Large intestine (tissue), 3 donors: ENCODE results near the gene OLFM2. TPM values are rescaled to one million over a fixed set of nuclear protein-coding genes. Genes with fewer than 3 reads are reported as not detected.

ENCODE experiments used
- DNase-seq, 2 donors: peaks; one replicate each; pipeline versions ENCODE4 v3.0.0 to v3.0.0-alpha.2; 2013
- H3K27ac ChIP-seq: one replicate; pipeline ENCODE4 v1.5.1; 2013; ENCODE audit warnings: low read length
- H3K27me3 ChIP-seq: 2 replicates; pipeline ENCODE4 v1.6.1; 2013; ENCODE audit warnings: low read length; ENCODE audit not compliant: control insufficient read depth, insufficient read depth
- H3K36me3 ChIP-seq: 2 replicates; pipeline ENCODE4 v1.6.1; 2013; ENCODE audit warnings: low read length; ENCODE audit not compliant: control insufficient read depth, insufficient read depth
- H3K4me1 ChIP-seq: one replicate; pipeline ENCODE4 v1.6.1; 2013; ENCODE audit warnings: low read length; ENCODE audit not compliant: control insufficient read depth, insufficient read depth
- H3K4me3 ChIP-seq: one replicate; pipeline ENCODE4 v1.5.1; 2013; ENCODE audit warnings: low read length
- H3K9me3 ChIP-seq: one replicate; pipeline ENCODE4 v1.6.1; 2013; ENCODE audit warnings: mild to moderate bottlenecking, low read depth, low read length, moderate library complexity; ENCODE audit not compliant: control insufficient read depth
- WGBS: methylation state at CpG from one replicate; pipeline ENCODE4 v1.1.5; 2013; ENCODE audit warnings: low lambda C conversion rate; ENCODE audit not compliant: insufficient coverage; 5-methylcytosine and 5-hydroxymethylcytosine counted together
- polyA plus RNA-seq: library from polyadenylated mRNA; unstranded; fragments of 120-200 nt; gene quantifications from one replicate; pipeline ENCODE4 v1.2.1, GENCODE V29; 2013

OLFM2 gene
- polyA plus RNA-seq, 1 donor: 15.9 TPM

DNA sequence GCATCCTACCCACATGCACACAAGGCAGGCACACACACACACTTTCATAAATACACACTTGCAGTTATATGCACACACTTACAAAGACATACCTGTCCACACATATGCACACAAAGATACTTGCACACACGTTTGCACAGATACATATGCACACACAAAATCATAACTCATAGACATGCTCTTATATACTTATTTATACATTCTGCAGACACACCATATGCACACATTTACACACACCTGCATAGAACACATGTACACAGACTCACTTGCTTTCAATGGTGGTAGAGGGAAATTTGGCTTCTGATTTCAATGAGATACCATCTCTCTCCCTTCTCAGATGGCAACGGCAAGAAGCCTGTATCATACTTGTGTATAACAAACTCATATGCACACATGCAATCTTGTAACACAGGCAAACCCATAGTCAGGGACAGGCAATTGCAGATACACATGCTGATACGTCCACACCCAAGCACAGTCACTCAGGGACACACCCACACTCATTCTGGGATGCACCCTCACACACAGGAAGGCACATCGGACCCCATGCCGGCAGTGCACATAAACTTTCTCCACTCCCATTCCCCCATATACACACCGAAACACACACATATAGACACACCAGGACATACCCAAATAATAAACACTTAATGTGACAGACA is 24.7 kb downstream of the OLFM2 start:
- no peak for DNase-seq
- peaks cover 3% of the 10 kb centered on the region for H3K4me1 ChIP-seq
- no peak overlapping the region for H3K4me3 ChIP-seq
- no peak overlapping the region for H3K27ac ChIP-seq
- WGBS: no CpG with 5 or more reads among the region's 6 CpGs
- H3K27me3 ChIP-seq: peaks cover 38% of the 10 kb centered on the region
- no peaks in the 10 kb centered on the region for H3K9me3 ChIP-seq
- H3K36me3 ChIP-seq: no peaks in the 10 kb centered on the region

DNA sequence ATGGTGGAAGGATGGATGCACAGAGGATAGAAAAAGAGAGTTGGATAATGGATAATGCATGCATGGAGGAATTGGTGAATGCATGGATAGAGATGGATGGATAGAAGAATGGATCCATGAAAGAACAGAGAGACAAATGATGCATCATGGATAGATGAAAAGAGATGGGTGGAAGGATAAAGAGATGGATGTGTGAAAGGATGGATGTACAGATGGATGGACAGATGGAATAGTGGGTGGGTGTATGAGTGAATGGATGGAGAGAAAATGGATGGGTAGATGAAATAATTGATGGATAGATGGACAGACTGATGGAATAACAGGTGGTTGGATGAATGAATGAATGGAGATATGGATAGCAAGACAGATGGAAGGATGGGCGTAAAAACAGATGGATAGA is 25.7 kb downstream of the OLFM2 start:
- H3K9me3 ChIP-seq: no peaks in the 10 kb centered on the region
- WGBS: 100% methylated on average over 1 of the region's 1 CpG
- no peak overlapping the region for H3K4me3 ChIP-seq
- H3K27me3 ChIP-seq: peaks cover 36% of the 10 kb centered on the region
- peaks cover 3% of the 10 kb centered on the region for H3K4me1 ChIP-seq
- no peak for DNase-seq
- no peak overlapping the region for H3K27ac ChIP-seq
- H3K36me3 ChIP-seq: no peaks in the 10 kb centered on the region

DNA sequence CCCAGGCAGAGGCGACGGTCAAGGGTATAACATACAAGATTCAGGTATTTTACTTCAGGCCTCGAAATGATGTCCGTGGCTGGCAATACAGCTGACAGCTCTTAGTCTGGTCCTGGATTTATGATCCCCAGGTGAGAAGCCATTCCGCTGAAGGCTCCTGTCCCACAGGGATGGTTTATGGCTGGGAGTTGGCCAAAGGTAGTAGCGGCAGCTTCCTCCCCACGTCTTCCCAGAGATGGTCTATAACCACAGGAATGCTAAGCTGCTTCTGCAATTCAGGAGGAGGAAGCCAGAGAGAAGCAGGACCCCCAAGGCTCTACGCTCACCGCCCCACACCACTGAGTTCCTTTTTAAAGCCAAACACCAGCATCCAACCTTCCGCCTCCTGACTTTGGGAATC is 27.1 kb downstream of the OLFM2 start:
- DNase-seq: no peak
- Histone ChIP-seq H3K36me3 (no peaks in the 10 kb centered on the region), H3K4me3 (no peak overlapping the region), H3K4me1 (peaks cover 1% of the 10 kb centered on the region), H3K27ac (no peak overlapping the region), H3K9me3 (no peaks in the 10 kb centered on the region), H3K27me3 (peaks cover 28% of the 10 kb centered on the region)
- 100% methylated on average over 1 of the region's 10 CpGs for WGBS

DNA sequence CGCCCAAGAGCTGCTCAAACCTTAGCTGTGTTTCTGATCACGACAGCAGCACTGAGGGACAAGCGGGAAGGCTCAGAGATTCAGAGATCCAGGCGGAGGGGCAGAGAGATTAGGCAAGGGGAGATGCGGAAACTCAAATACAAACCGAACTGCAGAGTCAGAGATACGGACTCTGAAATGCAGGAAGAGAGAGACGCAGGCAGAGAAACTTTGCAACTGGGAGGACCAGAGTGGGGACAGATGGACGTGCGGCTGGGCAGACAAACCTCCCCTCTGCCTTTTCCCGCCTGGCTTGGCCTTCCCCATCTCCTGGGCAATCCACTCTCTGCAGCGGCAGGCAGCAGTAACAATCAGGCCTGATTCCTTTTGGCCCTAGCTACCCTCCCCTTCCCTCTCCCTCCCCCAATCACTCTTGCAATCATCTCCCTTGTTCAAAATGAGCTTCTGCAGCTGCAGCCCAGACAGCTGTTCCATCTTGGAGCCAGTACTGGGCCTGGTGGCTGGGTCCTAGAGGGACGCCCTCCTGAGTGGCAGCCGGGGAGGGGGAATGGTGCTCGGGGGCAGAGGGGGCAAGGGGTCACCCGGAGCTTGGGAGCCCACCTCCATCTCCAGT is 29.7 kb downstream of the OLFM2 start:
- Histone ChIP-seq H3K4me3 (no peak overlapping the region), H3K27ac (no peak overlapping the region), H3K27me3 (peaks cover 6% of the 10 kb centered on the region), H3K4me1 (no peaks in the 10 kb centered on the region), H3K36me3 (no peaks in the 10 kb centered on the region), H3K9me3 (no peaks in the 10 kb centered on the region)
- no peak for DNase-seq
- WGBS: no CpG with 5 or more reads among the region's 16 CpGs

DNA sequence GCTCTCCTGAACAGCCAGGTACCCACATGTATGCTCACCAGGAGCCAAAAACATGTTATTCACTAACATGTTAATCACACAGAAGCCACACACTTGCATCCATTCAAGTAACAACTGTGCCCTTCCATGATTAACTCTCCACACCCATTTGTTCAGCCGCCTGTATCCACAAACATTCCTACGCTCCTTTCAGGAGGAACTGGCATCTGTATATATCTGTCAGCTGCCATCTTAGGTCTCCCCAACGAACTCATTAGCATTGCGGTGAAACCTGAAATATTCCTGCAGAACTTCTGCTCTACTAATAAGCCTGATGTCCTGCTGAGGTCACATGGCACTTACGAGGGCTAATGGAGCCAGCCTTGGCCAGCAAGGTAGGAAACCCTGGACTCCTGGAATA is 33.0 kb downstream of the OLFM2 start:
- Histone ChIP-seq H3K4me1 (no peaks in the 10 kb centered on the region), H3K27ac (no peak overlapping the region), H3K27me3 (peaks cover 7% of the 10 kb centered on the region), H3K4me3 (no peak overlapping the region), H3K36me3 (no peaks in the 10 kb centered on the region), H3K9me3 (no peaks in the 10 kb centered on the region)
- WGBS: no CpG with 5 or more reads among the region's 5 CpGs
- DNase-seq: no peak

DNA sequence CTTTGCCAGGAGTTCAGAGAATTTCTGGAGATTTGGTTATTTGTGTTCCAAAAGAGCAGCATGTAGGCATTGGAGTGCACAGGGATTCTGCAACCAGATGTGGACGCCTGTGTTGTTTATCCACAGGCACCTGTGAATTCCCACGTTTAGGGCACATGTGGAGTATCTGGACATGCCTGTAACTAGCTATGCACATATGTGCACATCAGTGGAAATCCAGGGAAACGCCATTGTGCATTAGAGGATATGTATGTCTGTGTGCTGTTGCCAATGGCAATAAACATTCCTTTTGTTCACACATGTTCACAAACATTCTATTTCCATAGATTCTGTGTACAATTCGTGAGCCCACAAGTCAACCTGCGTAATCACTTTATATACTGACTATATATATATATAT is 34.7 kb downstream of the OLFM2 start:
- peaks cover 7% of the 10 kb centered on the region for H3K27me3 ChIP-seq
- no CpG with 5 or more reads among the region's 5 CpGs for WGBS

DNA sequence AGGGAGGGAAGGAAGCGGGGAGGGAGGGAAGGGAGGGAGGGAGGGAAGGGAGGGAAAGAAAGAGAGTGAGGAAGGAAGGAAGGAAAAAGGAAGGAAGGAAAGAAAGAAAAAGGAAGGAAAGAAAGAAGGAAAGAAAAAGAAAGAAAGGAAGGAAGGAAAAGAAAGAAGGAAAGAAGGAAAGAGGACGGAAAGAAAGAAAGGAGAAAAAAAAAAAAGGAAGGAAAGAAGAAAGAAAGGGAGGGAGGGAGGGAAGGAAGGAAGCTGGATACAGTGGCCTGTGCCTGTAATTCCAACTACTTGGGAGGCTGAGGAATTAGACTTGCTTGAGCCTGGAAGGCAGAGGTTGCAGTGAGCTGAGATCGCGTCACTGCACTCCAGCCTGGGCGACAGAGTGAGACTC is 35.3 kb downstream of the OLFM2 start:
- no peaks in the 10 kb centered on the region for H3K36me3 ChIP-seq
- H3K4me3 ChIP-seq: no peak overlapping the region
- no peak for DNase-seq
- no peaks in the 10 kb centered on the region for H3K9me3 ChIP-seq
- no peak overlapping the region for H3K27ac ChIP-seq
- H3K27me3 ChIP-seq: peaks cover 7% of the 10 kb centered on the region
- H3K4me1 ChIP-seq: no peaks in the 10 kb centered on the region
- WGBS: 90% methylated on average over 1 of the region's 5 CpGs

More for the DNA sequence above, 34.7 kb downstream of the OLFM2 start:
- no peaks in the 10 kb centered on the region for H3K36me3 ChIP-seq
- H3K27ac ChIP-seq: no peak overlapping the region
- no peak for DNase-seq
- no peak overlapping the region for H3K4me3 ChIP-seq
- no peaks in the 10 kb centered on the region for H3K4me1 ChIP-seq
- no peaks in the 10 kb centered on the region for H3K9me3 ChIP-seq

DNA sequence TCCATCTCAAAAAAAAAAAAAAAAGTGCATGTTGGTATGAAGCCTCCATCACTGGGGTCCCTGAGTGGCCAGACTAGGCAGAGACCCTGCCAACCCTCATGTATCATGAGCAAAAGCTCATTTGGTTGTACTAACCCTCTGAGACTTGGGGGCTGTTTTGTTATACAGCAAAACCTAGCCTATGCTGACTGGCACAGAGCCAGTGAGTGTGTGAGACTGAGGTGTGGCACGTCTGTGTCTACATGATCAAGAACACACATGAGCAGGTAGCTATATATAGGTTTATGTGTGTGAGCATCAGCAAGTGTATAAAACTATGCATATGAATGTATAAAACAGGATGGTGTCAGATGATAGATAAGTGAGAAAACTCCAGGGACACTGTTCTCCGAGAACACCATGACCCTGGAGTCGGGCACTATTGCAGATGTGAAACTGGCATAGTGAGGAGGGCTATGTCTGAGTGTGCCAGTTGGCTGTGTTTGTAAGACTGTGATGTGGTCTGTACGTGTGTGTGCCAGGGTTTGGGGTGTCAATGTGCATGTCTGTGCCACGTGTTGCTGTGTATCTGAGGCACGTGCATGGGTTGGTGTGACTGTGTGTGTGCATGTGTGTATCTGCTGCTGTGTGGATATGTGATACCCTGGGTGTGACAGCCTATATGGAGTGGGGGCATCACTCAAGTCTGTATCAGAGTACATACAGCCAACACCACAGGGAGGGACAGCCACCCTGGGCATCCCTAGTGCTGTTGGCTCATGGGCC is 44.5 kb downstream of the OLFM2 start:
- no peaks in the 10 kb centered on the region for H3K27me3 ChIP-seq
- DNase-seq: no peak
- no peaks in the 10 kb centered on the region for H3K36me3 ChIP-seq
- WGBS: no CpG with 5 or more reads among the region's 6 CpGs
- H3K27ac ChIP-seq: no peak overlapping the region
- H3K9me3 ChIP-seq: no peaks in the 10 kb centered on the region
- H3K4me1 ChIP-seq: no peaks in the 10 kb centered on the region
- H3K4me3 ChIP-seq: no peak overlapping the region

DNA sequence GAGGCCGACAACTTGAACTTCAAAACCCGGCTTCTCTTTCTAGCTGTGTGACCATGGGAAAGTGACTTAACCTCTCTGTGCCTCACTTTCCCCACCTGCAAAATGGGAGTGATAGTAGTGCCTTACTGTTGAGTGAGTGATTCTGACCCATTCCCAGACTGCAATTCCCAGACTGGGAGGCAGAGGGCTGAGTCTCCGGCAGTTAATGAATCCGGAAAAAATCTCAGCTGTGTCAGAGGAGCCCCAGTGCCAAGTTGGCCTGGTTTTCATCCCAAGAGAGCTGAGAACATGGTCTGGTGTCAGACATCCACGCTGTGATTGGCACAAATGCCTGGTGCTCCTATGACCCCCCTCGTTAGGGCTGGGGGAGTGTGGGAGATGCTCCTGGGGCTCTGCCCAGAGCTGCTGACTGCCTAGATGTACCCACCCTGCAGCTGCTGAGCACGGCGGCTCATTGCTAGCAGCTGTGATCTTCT is 51.2 kb downstream of the OLFM2 start:
- Histone ChIP-seq H3K4me3 (no peak overlapping the region), H3K27ac (no peak overlapping the region), H3K36me3 (no peaks in the 10 kb centered on the region), H3K27me3 (no peaks in the 10 kb centered on the region), H3K9me3 (no peaks in the 10 kb centered on the region), H3K4me1 (no peaks in the 10 kb centered on the region)
- DNase-seq: peak; percentile 26 to 27
- WGBS: no CpG with 5 or more reads among the region's 8 CpGs

DNA sequence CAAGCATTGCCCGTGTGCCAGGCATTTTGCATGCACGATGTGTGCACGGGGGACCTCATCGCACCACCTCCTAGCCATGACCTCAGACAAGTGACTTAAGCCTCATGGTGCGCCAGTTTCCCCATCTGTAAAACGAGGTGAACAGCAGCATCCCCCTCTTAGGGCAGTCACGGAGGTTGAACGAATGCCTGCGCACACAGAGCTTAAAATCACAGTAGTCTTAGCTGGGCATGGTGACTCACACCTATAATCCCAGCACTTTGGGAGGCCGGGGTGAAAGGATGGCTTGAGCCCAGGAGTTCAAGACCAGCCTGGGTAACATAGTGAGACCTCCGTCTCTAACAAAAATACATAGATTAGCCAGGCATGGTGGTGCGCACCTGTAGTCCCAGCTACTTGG is 52.6 kb downstream of the OLFM2 start:
- no peak overlapping the region for H3K4me3 ChIP-seq
- DNase-seq: no peak
- no peaks in the 10 kb centered on the region for H3K9me3 ChIP-seq
- WGBS: no CpG with 5 or more reads among the region's 12 CpGs
- H3K27ac ChIP-seq: no peak overlapping the region
- no peaks in the 10 kb centered on the region for H3K36me3 ChIP-seq
- H3K27me3 ChIP-seq: no peaks in the 10 kb centered on the region
- no peaks in the 10 kb centered on the region for H3K4me1 ChIP-seq
